Tibial nerve (tissue), 4 donors: ENCODE measurements around the gene ENOX1.

Source experiments
- CTCF ChIP-seq, 5 experiments: fragments of 200-600 bp in 3 of 5; fragments of 450-650 bp in 2 of 5; sonication (generic) in 3 of 5; IDR thresholded peaks; one replicate each; pipeline ENCODE4 v1.5.1; 2016 to 2019; ENCODE audit warnings: antibody characterized with exemption in 5 of 5, mild to moderate bottlenecking in 3 of 5, moderate library complexity in 2 of 5
- EP300 ChIP-seq, 2 donors: sonication (generic); formaldehyde crosslinking; IDR thresholded peaks; one replicate each; pipeline ENCODE4 v1.6.1; 2017; ENCODE audit warnings: antibody characterized with exemption in 2 of 2, mild to moderate bottlenecking in 1 of 2
- POLR2A ChIP-seq, 2 donors: fragments of 450-650 bp; IDR thresholded peaks; one replicate each; pipeline ENCODE4 v1.6.1; 2017; ENCODE audit warnings: antibody characterized with exemption in 2 of 2, mild to moderate bottlenecking in 2 of 2, moderate library complexity in 2 of 2

- TF ChIP-seq CTCF (IDR thresholded peaks at IDR 0.05): no peak
- TF ChIP-seq EP300 (IDR thresholded peaks at IDR 0.05): no peak
- TF ChIP-seq POLR2A (IDR thresholded peaks at IDR 0.05): no peak
Observed at GRCh38 chr13:43631106-43631505, 155.7 kb downstream of the ENOX1 start.
